HG02884 (cell line): Measurements from ENCODE around the gene RETN.

ENCODE experiments used
- ATAC-seq: cut with Tn5 transposase; IDR thresholded peaks from one replicate; pipeline ENCODE4 v1.9.1; 2021; ENCODE audit warnings: mild to moderate bottlenecking, moderate library complexity; ENCODE audit not compliant: unreplicated experiment

RETN gene

GRCh38 chr19:7657131-7657751 lies 11.6 kb upstream of the RETN start:
- no peak for ATAC-seq

- ATAC-seq, result no peak
Observed at GRCh38 chr19:7658219-7658686, 10.6 kb upstream of the RETN start.

GRCh38 chr19:7661744-7662538 lies 6.9 kb upstream of the RETN start:
- no peak for ATAC-seq

DNA sequence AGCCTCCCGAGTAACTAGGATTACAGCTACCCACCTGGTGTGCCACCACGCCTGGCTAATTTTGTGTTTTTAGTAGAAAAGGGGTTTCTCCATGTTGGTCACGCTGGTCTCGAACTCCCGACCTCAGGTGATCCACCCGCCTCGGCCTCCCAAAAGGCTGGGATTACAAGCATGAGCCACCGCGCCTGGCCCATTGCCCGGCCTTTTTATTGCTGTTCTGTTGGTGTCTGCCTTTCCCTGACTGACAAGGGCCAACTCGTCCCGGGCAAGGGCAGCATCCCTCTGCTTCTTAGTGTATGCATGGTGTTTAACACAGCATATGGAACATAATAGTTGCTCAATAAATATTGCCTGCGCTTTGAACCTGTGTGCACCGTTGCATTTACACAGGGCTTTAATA lies 6.2 kb upstream of the RETN start:
- no peak for ATAC-seq

DNA sequence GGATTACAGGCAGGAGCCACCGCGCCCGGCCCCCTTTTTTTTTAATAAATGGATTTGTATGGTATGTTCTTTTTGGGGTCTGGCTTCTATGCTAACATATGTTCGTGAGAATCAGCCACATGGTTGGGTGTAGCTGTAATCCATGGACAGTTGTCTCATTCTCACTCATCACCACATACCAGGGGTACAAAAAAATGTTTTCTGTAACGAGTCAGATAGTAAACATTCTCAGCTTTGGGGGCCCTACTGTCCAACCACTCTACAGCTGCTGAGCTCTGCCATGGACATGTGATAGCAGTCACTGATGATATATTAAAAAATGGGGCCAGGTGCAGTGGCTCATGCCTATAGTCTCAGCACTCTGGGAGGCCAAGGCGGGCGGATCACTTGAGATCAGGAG lies 5.1 kb upstream of the RETN start:
- ATAC-seq, result no peak

DNA sequence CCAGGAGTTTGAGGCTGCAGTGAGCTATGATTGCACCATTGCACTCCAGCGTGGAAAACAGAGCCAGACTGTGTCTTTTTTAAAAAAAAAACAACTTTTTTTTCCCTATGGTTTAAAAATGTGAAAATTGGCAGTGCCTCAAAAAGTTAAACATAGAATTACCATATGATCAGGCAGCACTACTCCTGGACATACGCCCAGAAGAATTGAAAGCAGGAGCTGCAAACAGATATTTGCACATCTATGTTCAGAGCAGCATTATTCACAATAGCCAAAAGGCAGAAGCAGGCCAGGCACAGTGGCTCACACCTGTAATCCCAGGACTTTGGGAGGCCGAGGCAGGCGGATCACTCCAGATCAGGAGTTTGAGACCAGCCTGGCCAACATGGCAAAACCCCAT lies 3.8 kb upstream of the RETN start:
- ATAC-seq, result no peak

GRCh38 chr19:7669641-7670040 lies 792 bp downstream of the RETN start:
- ATAC-seq, result no peak

DNA sequence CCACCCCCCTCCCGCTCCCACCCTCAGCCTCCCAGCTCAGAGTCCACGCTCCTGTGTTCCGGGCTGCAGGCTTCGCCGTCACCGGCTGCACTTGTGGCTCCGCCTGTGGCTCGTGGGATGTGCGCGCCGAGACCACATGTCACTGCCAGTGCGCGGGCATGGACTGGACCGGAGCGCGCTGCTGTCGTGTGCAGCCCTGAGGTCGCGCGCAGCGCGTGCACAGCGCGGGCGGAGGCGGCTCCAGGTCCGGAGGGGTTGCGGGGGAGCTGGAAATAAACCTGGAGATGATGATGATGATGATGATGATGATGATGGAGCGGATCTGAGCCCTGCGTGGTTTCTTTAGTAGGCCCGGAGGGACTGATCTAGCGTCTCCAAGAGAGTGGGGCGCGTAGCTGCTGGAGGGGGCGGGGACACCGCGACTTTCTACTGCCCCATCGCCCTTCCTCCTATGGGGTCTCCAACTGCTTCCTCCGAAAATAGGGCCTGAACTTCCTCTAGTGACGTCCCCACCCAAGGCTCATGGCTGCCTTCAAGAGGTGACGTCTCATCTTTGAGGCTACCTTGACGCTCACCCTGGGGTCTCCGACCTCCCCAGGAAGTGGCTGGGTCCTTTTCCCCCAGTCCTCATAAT lies 1.4 kb downstream of the RETN start:
- ATAC-seq, result no peak

DNA sequence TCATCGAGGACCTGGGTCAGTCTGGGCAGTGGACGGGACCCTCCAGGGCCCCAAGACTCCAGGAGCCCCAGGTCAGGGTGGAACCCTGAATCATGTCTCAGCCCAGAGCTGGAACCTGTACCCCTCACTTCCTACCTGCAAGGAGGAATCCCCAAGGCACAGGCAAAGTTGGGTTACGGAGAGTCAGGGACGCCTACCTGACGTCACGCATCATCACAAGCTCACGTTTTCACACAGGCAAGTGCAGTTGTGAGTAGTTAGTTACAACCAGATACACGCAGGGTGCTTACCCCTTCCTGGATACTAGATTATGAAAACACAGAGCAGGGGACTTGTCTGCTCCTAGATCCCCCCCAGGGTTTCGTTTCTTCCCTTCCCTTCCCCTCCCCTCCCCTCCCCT lies 1.9 kb downstream of the RETN start:
- ATAC-seq, result no peak

DNA sequence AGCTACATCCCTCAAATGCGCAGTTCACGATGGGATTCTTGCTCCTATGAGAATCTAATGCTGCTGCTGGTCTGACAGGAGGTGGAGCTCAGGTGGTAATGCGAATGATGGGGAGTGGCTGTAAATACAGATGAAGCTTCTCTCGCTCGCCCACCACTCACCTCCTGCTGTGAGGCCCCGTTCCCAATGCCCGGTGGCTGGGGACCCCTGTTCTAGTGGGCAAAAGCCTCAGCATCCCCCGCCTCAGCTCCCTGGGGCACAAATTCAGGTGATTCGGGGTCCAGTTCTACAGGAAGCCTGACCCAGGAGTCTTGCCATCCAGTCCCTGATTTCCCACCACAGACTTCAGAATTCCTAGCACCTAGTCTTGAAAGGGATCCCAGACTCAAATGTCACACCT lies 3.7 kb downstream of the RETN start:
- ATAC-seq, result no peak

- no peak for ATAC-seq
Observed at GRCh38 chr19:7674010-7675005, 5.5 kb downstream of the RETN start.

DNA sequence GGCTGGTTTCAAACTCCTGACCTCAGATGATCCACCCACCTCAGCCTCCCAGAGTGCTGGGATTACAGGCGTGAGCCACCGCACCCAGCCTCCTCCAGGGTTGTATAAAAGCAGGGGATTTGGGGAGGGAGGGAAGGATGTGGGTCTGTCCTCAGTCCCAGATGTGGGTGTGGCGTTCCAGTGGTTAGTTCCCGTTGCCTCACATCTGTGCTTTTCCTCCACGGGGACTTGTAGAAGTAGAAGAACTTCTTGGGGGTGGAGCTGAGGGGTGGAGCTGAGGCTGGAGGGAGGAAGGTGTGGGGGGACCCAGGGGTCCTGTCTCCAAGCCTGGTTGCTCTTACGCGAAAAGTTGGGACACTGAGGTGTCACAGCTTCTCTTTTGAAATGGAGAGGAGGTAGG lies 7.5 kb downstream of the RETN start:
- ATAC-seq, result no peak

GRCh38 chr19:7676854-7677253 lies 8.0 kb downstream of the RETN start, which contains the start of gene MCEMP1:
TSS of gene MCEMP1 (plus strand) at chr19:7677090. CDS start at chr19:7677121, 31 bp downstream.
- no peak for ATAC-seq

DNA sequence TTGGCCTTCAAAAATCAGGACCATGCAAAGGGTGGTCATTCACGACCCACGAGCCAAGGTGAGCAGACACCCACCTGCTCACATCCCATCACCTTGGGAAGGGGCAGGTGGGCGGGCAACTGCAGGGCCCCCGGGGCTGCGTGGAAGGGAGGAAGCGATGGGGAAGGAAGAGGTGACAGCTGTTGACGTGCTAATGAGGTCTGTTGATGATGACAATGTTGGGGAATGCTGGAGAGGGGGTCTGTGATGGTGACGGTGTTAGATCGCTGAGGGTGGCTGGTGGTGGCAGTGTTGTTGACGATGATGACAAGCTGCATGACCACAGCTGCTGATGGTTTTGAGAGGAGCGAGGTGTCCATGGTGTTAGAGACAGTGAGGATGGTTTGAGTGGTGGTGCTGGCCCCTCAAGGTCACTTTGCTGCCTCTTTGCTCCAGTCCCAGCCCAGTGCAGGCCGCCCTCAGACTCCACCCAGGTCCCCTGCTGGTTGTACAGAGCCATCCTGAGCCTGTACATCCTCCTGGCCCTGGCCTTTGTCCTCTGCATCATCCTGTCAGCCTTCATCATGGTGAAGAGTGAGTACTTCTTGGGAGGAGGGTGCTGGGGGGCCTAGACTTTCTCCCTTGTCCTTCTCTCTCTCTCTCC lies 8.9 kb downstream of the RETN start:
- no peak for ATAC-seq

- ATAC-seq, result no peak
Observed at GRCh38 chr19:7678971-7679751, 10.3 kb downstream of the RETN start.

DNA sequence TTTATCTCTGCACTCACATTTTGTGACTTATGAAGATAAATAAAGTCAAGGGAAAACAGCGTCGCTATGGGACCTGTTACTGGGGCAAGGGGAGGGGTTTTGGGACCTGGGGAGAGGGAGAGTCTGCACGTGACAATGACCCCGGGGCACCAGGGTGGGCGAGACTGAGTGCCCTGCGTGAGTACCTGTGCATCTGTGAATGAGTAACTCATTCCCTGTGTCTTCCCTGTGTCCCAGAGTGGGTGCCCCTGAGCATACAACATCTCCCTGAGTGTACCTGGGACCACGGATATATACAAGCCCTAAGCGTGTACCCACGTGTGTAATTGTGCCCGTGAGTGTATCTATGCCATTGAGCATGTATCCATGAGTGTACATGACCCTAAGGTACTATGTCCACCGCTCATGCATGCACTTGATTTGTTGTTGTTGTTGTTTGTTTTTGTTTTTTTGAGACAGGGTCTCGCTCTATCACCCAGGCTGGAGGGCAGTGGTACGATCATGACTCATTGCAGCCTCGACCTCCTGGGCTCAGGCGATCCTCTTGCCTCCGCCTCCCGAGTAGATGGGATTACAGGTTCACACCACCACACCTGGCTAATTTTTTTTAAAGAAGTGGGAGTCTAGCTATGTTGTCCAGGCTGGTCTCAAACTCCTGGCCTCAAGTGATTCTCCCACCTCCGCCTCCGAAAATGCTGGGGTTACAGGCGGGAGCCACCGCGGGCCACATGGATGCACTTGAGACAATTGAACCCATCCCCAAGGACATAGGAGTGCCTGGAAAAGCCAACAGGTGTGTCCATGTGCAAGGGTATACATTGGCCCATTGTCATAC lies 11.1 kb downstream of the RETN start:
- no peak for ATAC-seq

DNA sequence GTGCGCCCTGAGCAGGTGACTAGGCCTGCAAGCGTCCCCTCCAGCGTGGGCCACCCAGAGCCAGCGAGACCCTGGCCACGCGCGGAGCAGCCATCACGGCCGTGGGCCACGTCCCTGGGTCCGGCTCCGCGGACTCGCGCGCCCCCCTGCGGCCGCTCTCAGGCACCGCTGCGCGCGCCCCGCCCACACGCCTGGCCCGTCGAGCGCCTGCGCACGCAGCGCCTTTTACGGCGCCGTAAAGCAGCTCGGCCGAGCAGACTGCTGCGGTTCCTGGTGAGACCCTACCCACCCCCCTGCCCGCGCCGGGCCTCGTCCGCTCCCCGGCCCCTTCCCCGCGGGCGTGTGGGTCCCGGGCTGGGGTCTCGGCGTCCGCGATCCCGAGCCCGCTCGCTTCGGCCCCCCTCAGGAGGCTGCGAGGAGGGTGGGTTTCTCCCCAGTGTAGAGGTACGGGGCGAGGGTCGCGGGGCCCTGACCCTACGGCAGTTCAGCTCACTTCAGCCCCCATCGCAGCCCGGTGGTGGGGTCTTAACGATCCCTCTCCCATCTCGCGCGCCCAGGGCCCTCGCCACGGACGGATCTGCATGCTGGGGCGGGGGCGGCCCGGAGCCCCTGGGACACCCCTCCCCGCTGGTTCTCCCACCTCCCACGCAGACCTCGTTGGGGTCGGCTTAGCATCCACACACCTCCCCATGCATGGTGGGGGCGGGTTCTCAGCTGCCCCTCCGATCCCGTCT lies 11.9 kb downstream of the RETN start, which contains the start of gene TRAPPC5:
TSS of gene TRAPPC5 (plus strand) at position 228 of the 734 bp plus-strand sequence. CDS start 1,421 bp downstream, outside the sequence.
- ATAC-seq, result no peak
